ENCODE results near the gene DNAI1. TPM values are rescaled to one million over a fixed set of nuclear protein-coding genes. Genes with fewer than 3 reads are reported as not detected.

DNAI1 gene
- total and polyA plus RNA-seq, 2 of the 4 experiments (the other 2 are of a cell fraction), result not detected

DNA sequence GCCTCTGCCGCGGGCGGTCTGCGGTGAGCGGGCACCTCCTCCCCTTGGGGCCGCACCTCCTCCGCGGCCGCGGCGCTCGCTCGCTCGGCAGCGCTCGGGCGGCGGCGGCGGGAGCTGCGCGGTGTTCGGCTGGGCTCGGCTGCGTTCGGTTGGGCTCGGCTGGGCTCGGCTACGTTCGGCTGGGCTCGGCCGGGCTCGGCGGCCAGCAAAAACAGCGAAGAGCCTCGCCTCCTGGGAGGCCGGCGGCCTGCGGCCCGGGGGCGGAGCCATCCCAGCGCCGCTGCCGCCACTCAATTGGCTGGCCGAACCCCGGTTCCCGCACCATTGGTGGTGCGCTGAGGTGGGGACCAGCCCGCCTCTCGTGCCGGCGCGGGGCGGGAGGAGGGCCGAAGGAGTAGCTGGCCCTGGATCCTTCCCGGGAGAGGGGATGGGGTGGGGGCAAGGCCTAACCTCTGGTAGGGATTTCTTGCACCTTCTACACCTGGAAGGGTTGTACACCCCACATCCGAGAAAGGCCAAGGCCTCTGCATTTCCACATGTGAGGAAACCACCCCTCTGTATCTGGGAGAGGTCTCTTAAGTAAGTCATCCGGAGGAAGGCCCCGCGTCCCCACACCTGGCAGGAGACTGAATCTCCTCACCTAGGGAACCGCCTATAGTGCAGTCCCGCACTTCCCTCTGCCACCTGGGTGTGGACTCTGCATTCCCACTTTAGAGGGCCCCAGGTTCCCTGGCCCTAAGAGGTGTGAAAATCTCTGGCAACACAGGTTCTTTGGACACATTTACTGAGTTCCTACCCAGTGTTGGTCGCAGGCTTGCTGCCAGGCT is 64.6 kb downstream of the DNAI1 start, which contains the start of gene ENHO (continued):
- TF ChIP-seq, protein P1, sequence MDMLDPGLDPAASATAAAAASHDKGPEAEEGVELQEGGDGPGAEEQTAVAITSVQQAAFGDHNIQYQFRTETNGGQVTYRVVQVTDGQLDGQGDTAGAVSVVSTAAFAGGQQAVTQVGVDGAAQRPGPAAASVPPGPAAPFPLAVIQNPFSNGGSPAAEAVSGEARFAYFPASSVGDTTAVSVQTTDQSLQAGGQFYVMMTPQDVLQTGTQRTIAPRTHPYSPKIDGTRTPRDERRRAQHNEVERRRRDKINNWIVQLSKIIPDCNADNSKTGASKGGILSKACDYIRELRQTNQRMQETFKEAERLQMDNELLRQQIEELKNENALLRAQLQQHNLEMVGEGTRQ (IDR thresholded peaks at IDR 0.05; ENCODE audit: low read depth, low read length), result no peak
- no peak for TF ChIP-seq RAD21 (IDR thresholded peaks at IDR 0.05; ENCODE audit: low read length)

DNA sequence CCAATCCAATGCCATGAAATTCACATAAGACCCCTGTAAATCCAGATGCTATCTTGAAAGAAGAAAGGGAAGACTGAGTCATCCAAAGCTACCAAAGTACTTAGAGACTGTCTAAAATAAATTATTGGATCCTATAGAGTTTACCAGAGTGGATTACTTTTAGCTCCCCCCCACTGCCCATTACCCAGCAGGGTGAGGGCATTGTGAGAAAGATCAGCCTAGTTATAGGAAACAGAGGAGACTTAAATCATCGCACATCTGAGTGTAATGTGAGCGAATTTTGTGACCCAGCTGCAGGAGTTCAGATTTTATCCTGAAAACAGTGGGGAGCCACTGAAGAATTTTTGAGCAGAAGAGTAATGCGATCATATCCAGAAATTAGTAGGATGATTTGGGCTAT is 65.7 kb downstream of the DNAI1 start:
- Histone ChIP-seq H3K56ac (ENCODE audit: extremely low read depth, insufficient read depth, low read length) (no peak overlapping the region), H3K79me1 (ENCODE audit: low read depth in 1 of 2, low read length in 2 of 2) (no peaks in the 10 kb centered on the region), H4K8ac (ENCODE audit: low read depth in 2 of 2, low read length in 2 of 2) (no peak overlapping the region), H4K5ac (ENCODE audit: low read depth, low read length) (no peak overlapping the region), H3K4ac (ENCODE audit: low read depth, low read length) (no peak overlapping the region), H4K20me1 (ENCODE audit: insufficient read depth, low read length) (peaks cover 5% of the 10 kb centered on the region), H2AK5ac (ENCODE audit: low read depth, low read length) (no peak overlapping the region), H2AK9ac (replicated peaks; ENCODE audit: low read depth, low read length, poor library complexity) (no peak overlapping the region), H3K27me3 (ENCODE audit: control insufficient read depth, insufficient read depth, low read length) (peaks cover 40% of the 10 kb centered on the region), H3K4me2 (ENCODE audit: low read depth, low read length) (no peak overlapping the region), H3K9ac (ENCODE audit: low read depth, low read length) (no peak overlapping the region), H3K14ac (replicated peaks; ENCODE audit: low read depth, low read length) (no peak overlapping the region), H2BK120ac (ENCODE audit: low read depth, low read length) (no peak overlapping the region), H3K23ac (ENCODE audit: low read depth, low read length) (no peak overlapping the region), H3K27ac (ENCODE audit: insufficient read depth, low read length) (no peak overlapping the region), H3K36me3 (ENCODE audit: control insufficient read depth, insufficient read depth, low read length) (no peaks in the 10 kb centered on the region), H3K4me1 (ENCODE audit: control insufficient read depth, insufficient read depth, low read length) (no peaks in the 10 kb centered on the region), H3K9me1 (ENCODE audit: insufficient read depth, low read length) (no peaks in the 10 kb centered on the region), H4K91ac (ENCODE audit: insufficient read depth, low read depth, low read length) (no peak overlapping the region), H2BK15ac (ENCODE audit: low read depth, low read length) (no peak overlapping the region), H2BK20ac (ENCODE audit: low read depth, low read length) (no peak overlapping the region), H2AFZ (replicated peaks; ENCODE audit: low read length, poor library complexity) (no peak overlapping the region), H3K4me3 (ENCODE audit: insufficient read depth, low read depth, low read length) (no peak overlapping the region), H3K18ac (ENCODE audit: low read depth, low read length) (no peak overlapping the region), H2BK5ac (ENCODE audit: low read depth, low read length, poor library complexity, severe bottlenecking) (no peak overlapping the region), H3K9me3 (ENCODE audit: control insufficient read depth, insufficient read depth, low read length) (no peaks in the 10 kb centered on the region)
- no peak for DNase-seq
- dilution Hi-C loops (cut with HindIII; ENCODE audit: low sequenced_read_pairs, unreplicated experiment), result no loop called here
- ChIA-PET CTCF (no interaction called here), POLR2A (ENCODE audit: unreplicated experiment) (no interaction called here)
- intact Hi-C loops (cut with micrococcal nuclease), result no loop called here
- no peak for ATAC-seq (ENCODE audit: low read depth)
- BruUV-seq (replicated peaks), result no TSS peak
- 76% methylated on average over 3 of the region's 3 CpGs; no CpG with 5 or more reads in 1 of the 2 experiments for WGBS, 2 experiments (ENCODE audit: extremely low coverage in 2 of 2, insufficient read length in 1 of 2)
- in situ Hi-C loops (cut with MboI; ENCODE audit: low sequenced_read_pairs), result no loop called here
- TF ChIP-seq, protein P1 (IDR thresholded peaks at IDR 0.05; ENCODE audit: low read depth, low read length), result no peak
- no peak for TF ChIP-seq SMC3 (IDR thresholded peaks at IDR 0.05; ENCODE audit: low read depth, low read length)
- TF ChIP-seq POLR2A (IDR thresholded peaks at IDR 0.05; ENCODE audit: low read depth, low read length), result no peak
- TF ChIP-seq RCOR1 (IDR thresholded peaks at IDR 0.05; ENCODE audit: insufficient replicate concordance, low read length), result no peak
- no peak for TF ChIP-seq RAD21 (IDR thresholded peaks at IDR 0.05; ENCODE audit: low read length)
- TF ChIP-seq, protein P2, sequence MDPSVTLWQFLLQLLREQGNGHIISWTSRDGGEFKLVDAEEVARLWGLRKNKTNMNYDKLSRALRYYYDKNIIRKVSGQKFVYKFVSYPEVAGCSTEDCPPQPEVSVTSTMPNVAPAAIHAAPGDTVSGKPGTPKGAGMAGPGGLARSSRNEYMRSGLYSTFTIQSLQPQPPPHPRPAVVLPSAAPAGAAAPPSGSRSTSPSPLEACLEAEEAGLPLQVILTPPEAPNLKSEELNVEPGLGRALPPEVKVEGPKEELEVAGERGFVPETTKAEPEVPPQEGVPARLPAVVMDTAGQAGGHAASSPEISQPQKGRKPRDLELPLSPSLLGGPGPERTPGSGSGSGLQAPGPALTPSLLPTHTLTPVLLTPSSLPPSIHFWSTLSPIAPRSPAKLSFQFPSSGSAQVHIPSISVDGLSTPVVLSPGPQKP (IDR thresholded peaks at IDR 0.05; ENCODE audit: borderline replicate concordance, low read depth, low read length), result no peak
- no peak for TF ChIP-seq CEBPB (IDR thresholded peaks at IDR 0.05; ENCODE audit: low read depth, low read length)
- no peak for TF ChIP-seq RFX5 (IDR thresholded peaks at IDR 0.05; ENCODE audit: low read depth, low read length)
- TF ChIP-seq, protein P3, sequence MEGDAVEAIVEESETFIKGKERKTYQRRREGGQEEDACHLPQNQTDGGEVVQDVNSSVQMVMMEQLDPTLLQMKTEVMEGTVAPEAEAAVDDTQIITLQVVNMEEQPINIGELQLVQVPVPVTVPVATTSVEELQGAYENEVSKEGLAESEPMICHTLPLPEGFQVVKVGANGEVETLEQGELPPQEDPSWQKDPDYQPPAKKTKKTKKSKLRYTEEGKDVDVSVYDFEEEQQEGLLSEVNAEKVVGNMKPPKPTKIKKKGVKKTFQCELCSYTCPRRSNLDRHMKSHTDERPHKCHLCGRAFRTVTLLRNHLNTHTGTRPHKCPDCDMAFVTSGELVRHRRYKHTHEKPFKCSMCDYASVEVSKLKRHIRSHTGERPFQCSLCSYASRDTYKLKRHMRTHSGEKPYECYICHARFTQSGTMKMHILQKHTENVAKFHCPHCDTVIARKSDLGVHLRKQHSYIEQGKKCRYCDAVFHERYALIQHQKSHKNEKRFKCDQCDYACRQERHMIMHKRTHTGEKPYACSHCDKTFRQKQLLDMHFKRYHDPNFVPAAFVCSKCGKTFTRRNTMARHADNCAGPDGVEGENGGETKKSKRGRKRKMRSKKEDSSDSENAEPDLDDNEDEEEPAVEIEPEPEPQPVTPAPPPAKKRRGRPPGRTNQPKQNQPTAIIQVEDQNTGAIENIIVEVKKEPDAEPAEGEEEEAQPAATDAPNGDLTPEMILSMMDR (conservative IDR thresholded peaks at IDR 0.05; ENCODE audit: low read depth, low read length), result no peak
- no peak for TF ChIP-seq BHLHE40 (IDR thresholded peaks at IDR 0.05; ENCODE audit: low read depth, low read length)
- TF ChIP-seq CHD1 (IDR thresholded peaks at IDR 0.05; ENCODE audit: low read depth, low read length), result no peak

Measured in IMR-90 (cell line).